K562 (cell line): Measurements from ENCODE around the gene TMCC2. TPM values are rescaled to one million over a fixed set of nuclear protein-coding genes. Genes with fewer than 3 reads are reported as not detected.

Experiments
- ATAC-seq: fragments of 200-7000 bp; cut with Tn5 transposase; 3 replicates; pipeline ENCODE4 v1.9.1; 2020; ENCODE audit warnings: moderate library complexity
- BruUV-seq: library from RNA; stranded (reverse); fragments of 400-500 nt; replicated peaks from 2 replicates; lab custom pipeline; 2021; lab: Mats Ljungman, UMichigan
- CTCF ChIA-PET: fragments of 300-600 bp; formaldehyde crosslinking; extraction: SDS; loops from one replicate; lab custom pipeline; 2021; ENCODE audit warnings: low intra/inter-chr PET ratio; lab: Yijun Ruan, JAX
- POLR2A ChIA-PET: fragments of 300-600, 350-650 bp; sonication (Branson Sonifier 250); formaldehyde crosslinking; extraction: SDS; loops from one replicate; lab custom pipeline; 2021; ENCODE audit warnings: antibody characterized with exemption, inconsistent platforms; lab: Yijun Ruan, JAX
- DNase-seq, 4 experiments: peaks; one replicate each; pipeline versions ENCODE4 v3.0.0 to v3.0.0-alpha.2; 2011 to 2018; ENCODE audit warnings: low spot score in 3 of 4, mixed read lengths in 3 of 4; ENCODE audit errors: extremely low read depth in 1 of 4
- FAIRE-seq: peaks from 2 replicates; lab custom pipeline; 2011; peaks lifted over from hg19 to GRCh38; lab: Jason Lieb, UNC
- H2AFZ ChIP-seq: 2 replicates; pipeline ENCODE4 v1.6.0; 2011; ENCODE audit warnings: low read depth, low read length, control low read depth, inconsistent platforms
- H3K27ac ChIP-seq: fragments of 200-600 bp; 3 replicates; pipeline ENCODE4 v1.8.0; 2011; ENCODE audit warnings: low read depth, mild to moderate bottlenecking, control low read depth, inconsistent platforms, low read length, moderate library complexity, mixed read lengths; ENCODE audit errors: extremely low read depth
- H3K27me3 ChIP-seq, 2 experiments: fragments of 300-600 bp in 1 of 2; 2 replicates in 1 of 2; 3 replicates in 1 of 2; pipeline versions ENCODE4 v1.6.0 to v1.8.0; 2011; ENCODE audit warnings: inconsistent platforms in 2 of 2, low read length in 2 of 2, mild to moderate bottlenecking in 1 of 2, mixed read lengths in 1 of 2, moderate library complexity in 1 of 2; ENCODE audit not compliant: control insufficient read depth in 2 of 2, insufficient read depth in 2 of 2
- H3K36me3 ChIP-seq: fragments of 300-600 bp; 3 replicates; pipeline ENCODE4 v1.8.0; 2011; ENCODE audit warnings: mild to moderate bottlenecking, low read length, inconsistent platforms; ENCODE audit not compliant: control insufficient read depth, insufficient read depth
- H3K4me1 ChIP-seq, 2 experiments: fragments of 200-600 bp in 1 of 2; replicated peaks in 1 of 2; 2 replicates in 1 of 2; 3 replicates in 1 of 2; pipeline versions ENCODE4 v1.5.1 to v1.8.0; 2011; ENCODE audit warnings: inconsistent platforms in 2 of 2, low read length in 2 of 2, mild to moderate bottlenecking in 1 of 2, mixed read lengths in 1 of 2, moderate library complexity in 1 of 2; ENCODE audit not compliant: control insufficient read depth in 2 of 2, insufficient read depth in 2 of 2
- H3K4me2 ChIP-seq: 2 replicates; pipeline ENCODE4 v1.6.1; 2011; ENCODE audit warnings: low read length, control low read depth, inconsistent platforms, mixed read lengths; ENCODE audit not compliant: insufficient read depth
- H3K4me3 ChIP-seq: fragments of 200-600 bp; sonication (generic), shearing (Covaris generic); 2 replicates; pipeline ENCODE4 v1.5.1; 2016; ENCODE audit warnings: control low read depth, inconsistent platforms
- H3K79me2 ChIP-seq: fragments of 200-600 bp; 3 replicates; pipeline ENCODE4 v1.8.0; 2011; ENCODE audit warnings: low read length, inconsistent platforms; ENCODE audit not compliant: control insufficient read depth, insufficient read depth
- H3K9ac ChIP-seq, 2 experiments: 2 replicates each; pipeline versions ENCODE4 v1.6.0 to v1.6.1; 2011; ENCODE audit warnings: low read depth in 2 of 2, low read length in 2 of 2, control low read depth in 1 of 2, inconsistent platforms in 1 of 2, mild to moderate bottlenecking in 1 of 2, mixed read lengths in 1 of 2; ENCODE audit not compliant: insufficient read depth in 1 of 2
- H3K9me1 ChIP-seq: one replicate; pipeline ENCODE4 v1.6.0; 2011; ENCODE audit warnings: inconsistent platforms, mild to moderate bottlenecking, low read length, moderate library complexity; ENCODE audit not compliant: control insufficient read depth, insufficient read depth
- H3K9me3 ChIP-seq: replicated peaks from 2 replicates; pipeline ENCODE4 v1.5.1; 2011; ENCODE audit warnings: low read depth, low read length, inconsistent platforms; ENCODE audit not compliant: control insufficient read depth, insufficient read depth
- H4K20me1 ChIP-seq: replicated peaks from 2 replicates; pipeline ENCODE4 v1.6.1; 2011; ENCODE audit warnings: low read length, inconsistent platforms, mixed read lengths; ENCODE audit not compliant: control insufficient read depth, insufficient read depth
- BRCA1 ChIP-seq, 2 experiments: fragments of 450-650 bp in 1 of 2; sonication (generic) in 1 of 2; formaldehyde crosslinking in 1 of 2; IDR thresholded peaks; 2 replicates each; pipeline versions ENCODE4 v1.5.0 to v1.6.1; 2017 to 2020; ENCODE audit warnings: mild to moderate bottlenecking in 1 of 2, missing genetic modification reagents in 1 of 2
- EWSR1 ChIP-seq: fragments of 450-650 bp; IDR thresholded peaks from 2 replicates; pipeline ENCODE4 v1.6.1; 2018; ENCODE audit warnings: borderline replicate concordance, mild to moderate bottlenecking, low read depth, moderate library complexity; ENCODE audit not compliant: partially characterized antibody
- HNRNPH1 ChIP-seq: fragments of 200-400 bp; formaldehyde crosslinking; optimal IDR thresholded peaks from 2 replicates; pipeline ENCODE3; 2017; ENCODE audit warnings: low read depth, mild to moderate bottlenecking, low read length, moderate library complexity
- LCOR ChIP-seq: sonication (generic); formaldehyde crosslinking; IDR thresholded peaks from 2 replicates; pipeline ENCODE4 v1.8.0; 2022; ENCODE audit warnings: mild to moderate bottlenecking, missing genetic modification reagents
- WGBS: fragments of 100-300 bp; shearing (Covaris generic); methylation state at CpG from one replicate; pipeline ENCODE4 v1.1.6; 2016; ENCODE audit warnings: low coverage, mixed read lengths; ENCODE audit not compliant: insufficient coverage; ENCODE audit errors: missing lambda C conversion rate; 5-methylcytosine and 5-hydroxymethylcytosine counted together
- in situ Hi-C: fragments of 300-500 bp; cut with MboI; formaldehyde crosslinking; loops from 4 replicates; pipeline ENCODE4 v1.15.0; 2018; ENCODE audit warnings: inconsistent platforms, mixed read lengths
- intact Hi-C: fragments of 100-400 bp; cut with micrococcal nuclease; formaldehyde crosslinking; loops from 2 replicates; pipeline ENCODE4 v1.14.2; 2022
- polyA plus RNA-seq, 8 experiments: library from polyadenylated mRNA; depleted of rRNA in 4 of 8; stranded (reverse) in 5 of 8; unstranded in 3 of 8; fragments of >200 nt; fragmentation: Nextera tagmentation in 2 of 8; fragmentation: Illumina TruSeq in 1 of 8; extraction: Ambion mirVana in 2 of 8; extraction: Trizol in 1 of 8; gene quantifications; 2 replicates each; pipeline versions ENCODE4 v1.2.1 to v1.2.3, GENCODE V29; 2011 to 2014; ENCODE audit warnings: inconsistent platforms in 1 of 8, missing spikeins in 1 of 8
- total RNA-seq, 7 experiments: library from RNA; depleted of rRNA in 6 of 7; stranded (reverse); fragments of >200 nt in 6 of 7; fragmentation: Illumina TruSeq in 2 of 7; extraction: Trizol in 2 of 7; gene quantifications; 2 replicates each; pipeline versions ENCODE4 v1.2.1 to v1.2.3, GENCODE V29; 2011 to 2021; ENCODE audit warnings: low replicate concordance in 1 of 7
- TF ChIP-seq, protein P1 (sequence below): fragments of 450-650 bp; conservative IDR thresholded peaks from 2 replicates; pipeline ENCODE4 v1.6.1; 2016; ENCODE audit warnings: missing genetic modification characterization, low read depth, mild to moderate bottlenecking, missing compliant biosample characterization, moderate library complexity
- TF ChIP-seq, protein P2 (sequence below), 2 experiments: fragments of 450-650 bp; formaldehyde crosslinking in 1 of 2; IDR thresholded peaks; 2 replicates each; pipeline versions ENCODE4 v1.4.0 to v1.6.1; 2014 to 2020; ENCODE audit warnings: mild to moderate bottlenecking in 2 of 2, borderline replicate concordance in 1 of 2, low read depth in 1 of 2
- TF ChIP-seq, protein P3 (sequence below): sonication (generic); formaldehyde crosslinking; IDR thresholded peaks from 2 replicates; pipeline ENCODE4 v1.8.0; 2022; ENCODE audit warnings: mild to moderate bottlenecking, low read depth, missing genetic modification reagents

TMCC2 gene
- total and polyA plus RNA-seq, 9 of the 15 experiments (the other 6 are each of a cell fraction or from before 2014, with no cell fraction given) = 0.06 to 1.8 (median 0.98) TPM

DNA sequence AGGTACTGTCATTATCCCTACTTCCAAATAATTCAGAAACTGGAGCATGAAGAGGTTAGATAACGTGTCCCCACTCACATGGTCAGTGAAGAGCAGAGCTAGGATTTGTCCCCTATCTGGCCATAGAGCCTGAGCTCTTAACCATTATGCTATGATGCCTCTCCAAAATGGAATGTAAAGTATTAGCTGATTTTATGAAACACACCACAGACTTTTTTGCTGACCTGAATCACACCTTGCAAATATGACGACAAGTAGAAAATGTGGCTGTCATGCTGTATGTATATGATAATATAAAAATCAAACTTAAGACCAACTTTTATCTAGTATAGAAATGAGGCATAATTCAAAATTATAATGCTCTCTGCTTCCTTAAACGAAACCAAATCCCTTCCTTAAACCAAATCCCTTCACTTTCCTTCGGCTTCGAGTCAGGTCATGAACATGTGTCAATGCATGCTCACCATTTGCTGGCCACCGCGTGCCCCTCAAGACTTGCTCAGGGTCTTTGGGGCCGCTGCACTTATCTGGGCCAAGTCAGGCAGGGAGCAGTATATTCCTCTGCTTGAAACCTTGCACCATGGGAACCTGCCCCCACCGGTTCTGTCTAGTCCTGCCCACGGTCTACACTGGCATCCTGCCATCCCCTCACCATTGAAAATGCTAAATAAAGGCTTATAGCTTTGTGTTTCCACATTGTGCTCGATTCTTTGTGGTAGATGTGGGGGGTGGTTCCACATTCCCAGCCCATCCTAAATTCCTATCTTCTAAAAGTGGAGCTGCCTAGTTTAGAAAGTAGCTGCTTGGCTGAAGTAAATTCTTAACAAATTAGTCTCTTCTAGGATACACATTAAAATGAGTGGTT, 1.6 kb upstream of the TMCC2 start:
- in situ Hi-C loops = no loop called here
- H4K20me1 ChIP-seq = no peaks in the 10 kb centered on the region; the same call in 1 of the 2 replicates
- H3K79me2 ChIP-seq = no peaks in the 10 kb centered on the region
- no peaks in the 10 kb centered on the region for H3K9me1 ChIP-seq
- TF ChIP-seq LCOR (CRISPR knock-in tag) (no peak), EWSR1 (no peak), BRCA1 (IDR thresholded peaks at IDR 0.05) (no peak), BRCA1 (CRISPR knock-in tag; IDR thresholded peaks at IDR 0.05) (no peak), HNRNPH1 (no peak)
- TF ChIP-seq, protein P1, sequence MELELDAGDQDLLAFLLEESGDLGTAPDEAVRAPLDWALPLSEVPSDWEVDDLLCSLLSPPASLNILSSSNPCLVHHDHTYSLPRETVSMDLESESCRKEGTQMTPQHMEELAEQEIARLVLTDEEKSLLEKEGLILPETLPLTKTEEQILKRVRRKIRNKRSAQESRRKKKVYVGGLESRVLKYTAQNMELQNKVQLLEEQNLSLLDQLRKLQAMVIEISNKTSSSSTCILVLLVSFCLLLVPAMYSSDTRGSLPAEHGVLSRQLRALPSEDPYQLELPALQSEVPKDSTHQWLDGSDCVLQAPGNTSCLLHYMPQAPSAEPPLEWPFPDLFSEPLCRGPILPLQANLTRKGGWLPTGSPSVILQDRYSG (tag) = no peak
- TF ChIP-seq, protein P2, sequence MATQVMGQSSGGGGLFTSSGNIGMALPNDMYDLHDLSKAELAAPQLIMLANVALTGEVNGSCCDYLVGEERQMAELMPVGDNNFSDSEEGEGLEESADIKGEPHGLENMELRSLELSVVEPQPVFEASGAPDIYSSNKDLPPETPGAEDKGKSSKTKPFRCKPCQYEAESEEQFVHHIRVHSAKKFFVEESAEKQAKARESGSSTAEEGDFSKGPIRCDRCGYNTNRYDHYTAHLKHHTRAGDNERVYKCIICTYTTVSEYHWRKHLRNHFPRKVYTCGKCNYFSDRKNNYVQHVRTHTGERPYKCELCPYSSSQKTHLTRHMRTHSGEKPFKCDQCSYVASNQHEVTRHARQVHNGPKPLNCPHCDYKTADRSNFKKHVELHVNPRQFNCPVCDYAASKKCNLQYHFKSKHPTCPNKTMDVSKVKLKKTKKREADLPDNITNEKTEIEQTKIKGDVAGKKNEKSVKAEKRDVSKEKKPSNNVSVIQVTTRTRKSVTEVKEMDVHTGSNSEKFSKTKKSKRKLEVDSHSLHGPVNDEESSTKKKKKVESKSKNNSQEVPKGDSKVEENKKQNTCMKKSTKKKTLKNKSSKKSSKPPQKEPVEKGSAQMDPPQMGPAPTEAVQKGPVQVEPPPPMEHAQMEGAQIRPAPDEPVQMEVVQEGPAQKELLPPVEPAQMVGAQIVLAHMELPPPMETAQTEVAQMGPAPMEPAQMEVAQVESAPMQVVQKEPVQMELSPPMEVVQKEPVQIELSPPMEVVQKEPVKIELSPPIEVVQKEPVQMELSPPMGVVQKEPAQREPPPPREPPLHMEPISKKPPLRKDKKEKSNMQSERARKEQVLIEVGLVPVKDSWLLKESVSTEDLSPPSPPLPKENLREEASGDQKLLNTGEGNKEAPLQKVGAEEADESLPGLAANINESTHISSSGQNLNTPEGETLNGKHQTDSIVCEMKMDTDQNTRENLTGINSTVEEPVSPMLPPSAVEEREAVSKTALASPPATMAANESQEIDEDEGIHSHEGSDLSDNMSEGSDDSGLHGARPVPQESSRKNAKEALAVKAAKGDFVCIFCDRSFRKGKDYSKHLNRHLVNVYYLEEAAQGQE (IDR thresholded peaks at IDR 0.05; ENCODE audit: borderline replicate concordance) = peak; percentile 16; the same call in 1 of the 2 replicates
- TF ChIP-seq, protein P2 (CRISPR knock-in tag; IDR thresholded peaks at IDR 0.05; ENCODE audit: low read depth) = no peak
- TF ChIP-seq, protein P3, sequence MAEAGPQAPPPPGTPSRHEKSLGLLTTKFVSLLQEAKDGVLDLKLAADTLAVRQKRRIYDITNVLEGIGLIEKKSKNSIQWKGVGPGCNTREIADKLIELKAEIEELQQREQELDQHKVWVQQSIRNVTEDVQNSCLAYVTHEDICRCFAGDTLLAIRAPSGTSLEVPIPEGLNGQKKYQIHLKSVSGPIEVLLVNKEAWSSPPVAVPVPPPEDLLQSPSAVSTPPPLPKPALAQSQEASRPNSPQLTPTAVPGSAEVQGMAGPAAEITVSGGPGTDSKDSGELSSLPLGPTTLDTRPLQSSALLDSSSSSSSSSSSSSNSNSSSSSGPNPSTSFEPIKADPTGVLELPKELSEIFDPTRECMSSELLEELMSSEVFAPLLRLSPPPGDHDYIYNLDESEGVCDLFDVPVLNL = 0 out of 2 replicates have a peak, but pooled peaks have one; percentile 14
- DNase-seq (no peak), ATAC-seq (no peak), FAIRE-seq (no peak)
- H3K27me3 ChIP-seq = peaks cover 3 to 13% of the 10 kb centered on the region in 2 experiments; a peak in 4 of 5 replicates
- no peak overlapping the region for H3K4me2 ChIP-seq
- H3K27ac ChIP-seq = no peak overlapping the region
- H3K4me3 ChIP-seq = no peak overlapping the region
- intact Hi-C loops = no loop called here
- H3K9me3 ChIP-seq = no peaks in the 10 kb centered on the region
- no TSS peak for BruUV-seq
- H3K36me3 ChIP-seq = no peaks in the 10 kb centered on the region
- peaks cover 27 to 29% of the 10 kb centered on the region in 2 experiments for H3K4me1 ChIP-seq
- CTCF ChIA-PET = no interaction called here
- H2AFZ ChIP-seq = no peak overlapping the region
- 23% methylated on average over 11 of the region's 11 CpGs for WGBS
- no peak overlapping the region for H3K9ac ChIP-seq
- POLR2A ChIA-PET = interaction anchor here (0.7 to 0.8 kb wide), 3 partner anchors 8 to 10 kb away, joined by 3 read pairs; no protein-coding TSS in a partner anchor
